ENCODE data around the gene CCDC190. TPM values are rescaled to one million over a fixed set of nuclear protein-coding genes. Genes with fewer than 3 reads are reported as not detected.

The CCDC190 gene
- total RNA-seq, 1 donor from 2014 or later = not detected

GRCh38 chr1:162868972-162869371, 8.0 kb upstream of the CCDC190 start:
- no peaks in the 10 kb centered on the region for H3K4me1 Mint-ChIP-seq (ENCODE audit: low read depth, unreplicated experiment)
- H3K9me3 Mint-ChIP-seq (ENCODE audit: unreplicated experiment) = peaks cover 2% of the 10 kb centered on the region
- no peak overlapping the region for H3K27ac Mint-ChIP-seq (ENCODE audit: unreplicated experiment)
- H3K27me3 Mint-ChIP-seq (ENCODE audit: unreplicated experiment) = peaks cover 1% of the 10 kb centered on the region
- no peak for TF ChIP-seq CTCF (IDR thresholded peaks at IDR 0.05; ENCODE audit: partially characterized antibody, unreplicated experiment)
- H3K36me3 Mint-ChIP-seq (ENCODE audit: unreplicated experiment) = peaks cover 17% of the 10 kb centered on the region
- H3K4me3 Mint-ChIP-seq (ENCODE audit: unreplicated experiment) = no peak overlapping the region
- no peak for DNase-seq

GRCh38 chr1:162861625-162862024, 650 bp upstream of the CCDC190 start:
- Mint-ChIP-seq H3K4me1 (ENCODE audit: low read depth, unreplicated experiment) (no peaks in the 10 kb centered on the region), H3K4me3 (ENCODE audit: unreplicated experiment) (no peak overlapping the region), H3K27ac (ENCODE audit: unreplicated experiment) (no peak overlapping the region), H3K36me3 (ENCODE audit: unreplicated experiment) (no peaks in the 10 kb centered on the region), H3K9me3 (ENCODE audit: unreplicated experiment) (no peaks in the 10 kb centered on the region), H3K27me3 (ENCODE audit: unreplicated experiment) (no peaks in the 10 kb centered on the region)
- TF ChIP-seq CTCF (IDR thresholded peaks at IDR 0.05; ENCODE audit: partially characterized antibody, unreplicated experiment) = no peak
- DNase-seq = no peak

GRCh38 chr1:162859191-162859590, 1.8 kb downstream of the CCDC190 start:
- Mint-ChIP-seq H3K9me3 (ENCODE audit: unreplicated experiment) (no peaks in the 10 kb centered on the region), H3K27ac (ENCODE audit: unreplicated experiment) (no peak overlapping the region), H3K36me3 (ENCODE audit: unreplicated experiment) (no peaks in the 10 kb centered on the region), H3K4me3 (ENCODE audit: unreplicated experiment) (no peak overlapping the region), H3K4me1 (ENCODE audit: low read depth, unreplicated experiment) (no peaks in the 10 kb centered on the region), H3K27me3 (ENCODE audit: unreplicated experiment) (no peaks in the 10 kb centered on the region)
- TF ChIP-seq CTCF (IDR thresholded peaks at IDR 0.05; ENCODE audit: partially characterized antibody, unreplicated experiment) = no peak
- no peak for DNase-seq

GRCh38 chr1:162857850-162858249, 3.1 kb downstream of the CCDC190 start:
- Mint-ChIP-seq H3K27me3 (ENCODE audit: unreplicated experiment) (no peaks in the 10 kb centered on the region), H3K27ac (ENCODE audit: unreplicated experiment) (no peak overlapping the region), H3K9me3 (ENCODE audit: unreplicated experiment) (no peaks in the 10 kb centered on the region), H3K4me1 (ENCODE audit: low read depth, unreplicated experiment) (no peaks in the 10 kb centered on the region), H3K36me3 (ENCODE audit: unreplicated experiment) (no peaks in the 10 kb centered on the region), H3K4me3 (ENCODE audit: unreplicated experiment) (no peak overlapping the region)
- no peak for DNase-seq
- TF ChIP-seq CTCF (IDR thresholded peaks at IDR 0.05; ENCODE audit: partially characterized antibody, unreplicated experiment) = no peak

- DNase-seq = no peak
- Mint-ChIP-seq H3K36me3 (ENCODE audit: unreplicated experiment) (no peaks in the 10 kb centered on the region), H3K4me3 (ENCODE audit: unreplicated experiment) (no peak overlapping the region), H3K27me3 (ENCODE audit: unreplicated experiment) (no peaks in the 10 kb centered on the region), H3K9me3 (ENCODE audit: unreplicated experiment) (no peaks in the 10 kb centered on the region), H3K27ac (ENCODE audit: unreplicated experiment) (no peak overlapping the region), H3K4me1 (ENCODE audit: low read depth, unreplicated experiment) (no peaks in the 10 kb centered on the region)
- TF ChIP-seq CTCF (IDR thresholded peaks at IDR 0.05; ENCODE audit: partially characterized antibody, unreplicated experiment) = no peak
These were observed 4.7 kb downstream of the CCDC190 start for GRCh38 chr1:162856260-162856659.

Measured in glutamatergic neuron (in vitro differentiated cells).